NT2/D1 (cell line): ENCODE measurements around the gene NFIA.

ENCODE experiments used
- DNase-seq: peaks from one replicate; pipeline ENCODE4 v3.0.0-alpha.2; 2011; ENCODE audit warnings: low read depth, low spot score
- H3K27me3 ChIP-seq: 2 replicates; pipeline ENCODE4 v1.6.0; 2011; ENCODE audit warnings: mild to moderate bottlenecking; ENCODE audit not compliant: insufficient read length, insufficient read depth
- H3K36me3 ChIP-seq: 2 replicates; pipeline ENCODE4 v1.6.1; 2011; ENCODE audit warnings: mild to moderate bottlenecking, low read length, mixed read lengths; ENCODE audit not compliant: insufficient read depth, insufficient read length
- H3K4me1 ChIP-seq: 2 replicates; pipeline ENCODE4 v1.5.1; 2011; ENCODE audit not compliant: insufficient read depth, insufficient read length
- H3K4me3 ChIP-seq: 2 replicates; pipeline ENCODE4 v1.5.1; 2011; ENCODE audit warnings: low read depth; ENCODE audit not compliant: insufficient read length
- H3K9ac ChIP-seq: 2 replicates; pipeline ENCODE4 v1.6.0; 2011; ENCODE audit warnings: low read depth; ENCODE audit not compliant: insufficient read length
- H3K9me3 ChIP-seq: 2 replicates; pipeline ENCODE4 v1.5.1; 2011; ENCODE audit warnings: mild to moderate bottlenecking, low read length; ENCODE audit not compliant: insufficient read depth
- SUZ12 ChIP-seq: IDR thresholded peaks from 2 replicates; pipeline ENCODE4 v1.6.1; 2011; ENCODE audit not compliant: insufficient read length, insufficient read depth; ENCODE audit errors: extremely low read depth
- YY1 ChIP-seq: IDR thresholded peaks from 2 replicates; pipeline ENCODE4 v1.6.1; 2011; ENCODE audit not compliant: insufficient read length, insufficient read depth
- ZNF274 ChIP-seq: IDR thresholded peaks from 2 replicates; pipeline ENCODE4 v1.6.1; 2011; ENCODE audit warnings: mild to moderate bottlenecking, low read depth, low read length

Gene NFIA

GRCh38 chr1:61279570-61279969 lies 197.2 kb downstream of the NFIA start:
- no peak overlapping the region for H3K9ac ChIP-seq
- no peaks in the 10 kb centered on the region for H3K36me3 ChIP-seq
- H3K9me3 ChIP-seq, result no peaks in the 10 kb centered on the region
- DNase-seq, result no peak
- no peaks in the 10 kb centered on the region for H3K27me3 ChIP-seq
- TF ChIP-seq ZNF274 (no peak), YY1 (no peak), SUZ12 (no peak)
- no peaks in the 10 kb centered on the region for H3K4me1 ChIP-seq
- no peak overlapping the region for H3K4me3 ChIP-seq

DNA sequence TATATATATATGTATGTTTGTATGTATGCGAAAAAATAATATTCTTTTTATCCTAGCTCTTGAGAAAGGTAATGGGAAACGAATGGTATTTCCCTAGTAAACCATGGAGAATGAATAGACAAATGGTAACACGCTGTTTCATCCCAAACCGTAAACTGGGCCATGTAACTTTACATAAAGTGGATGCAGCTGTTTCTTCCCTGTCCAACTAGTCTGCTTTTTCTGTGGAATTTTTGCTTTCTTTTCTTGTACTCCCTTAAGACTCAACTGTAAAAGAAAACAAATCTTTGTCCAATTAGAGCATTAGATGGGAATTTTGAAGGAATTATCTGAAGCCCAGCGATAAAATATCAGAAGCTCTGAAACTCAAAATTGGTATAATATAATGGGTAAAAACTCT lies 198.1 kb downstream of the NFIA start:
- H3K4me1 ChIP-seq, result no peaks in the 10 kb centered on the region
- DNase-seq, result no peak
- no peaks in the 10 kb centered on the region for H3K9me3 ChIP-seq
- H3K36me3 ChIP-seq, result no peaks in the 10 kb centered on the region
- H3K27me3 ChIP-seq, result no peaks in the 10 kb centered on the region
- no peak overlapping the region for H3K9ac ChIP-seq
- TF ChIP-seq SUZ12 (no peak), ZNF274 (no peak), YY1 (no peak)
- no peak overlapping the region for H3K4me3 ChIP-seq

DNA sequence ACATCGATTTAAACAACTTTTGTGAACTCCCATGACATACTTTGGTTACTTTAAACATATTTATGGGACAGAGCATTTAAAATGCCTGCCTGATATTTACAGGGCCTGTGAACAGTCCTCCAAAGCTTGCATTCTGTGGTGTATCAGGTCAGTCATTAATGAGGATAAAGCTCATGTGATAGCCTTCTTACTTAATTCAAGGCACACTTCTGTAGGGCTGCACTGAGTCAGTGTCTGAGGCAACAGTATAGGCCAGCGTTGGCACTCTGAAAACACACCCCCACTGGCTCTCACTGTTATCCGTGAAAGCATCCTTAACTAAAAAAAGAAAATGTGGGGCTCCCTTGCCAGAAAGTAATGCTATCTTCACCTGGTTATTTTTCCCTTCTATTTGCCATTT lies 200.0 kb downstream of the NFIA start:
- no peaks in the 10 kb centered on the region for H3K27me3 ChIP-seq
- TF ChIP-seq YY1, result no peak
- TF ChIP-seq ZNF274, result no peak
- TF ChIP-seq SUZ12, result no peak
- H3K9me3 ChIP-seq, result no peaks in the 10 kb centered on the region
- no peaks in the 10 kb centered on the region for H3K4me1 ChIP-seq
- DNase-seq, result no peak
- no peak overlapping the region for H3K9ac ChIP-seq
- no peak overlapping the region for H3K4me3 ChIP-seq
- H3K36me3 ChIP-seq, result no peaks in the 10 kb centered on the region

DNA sequence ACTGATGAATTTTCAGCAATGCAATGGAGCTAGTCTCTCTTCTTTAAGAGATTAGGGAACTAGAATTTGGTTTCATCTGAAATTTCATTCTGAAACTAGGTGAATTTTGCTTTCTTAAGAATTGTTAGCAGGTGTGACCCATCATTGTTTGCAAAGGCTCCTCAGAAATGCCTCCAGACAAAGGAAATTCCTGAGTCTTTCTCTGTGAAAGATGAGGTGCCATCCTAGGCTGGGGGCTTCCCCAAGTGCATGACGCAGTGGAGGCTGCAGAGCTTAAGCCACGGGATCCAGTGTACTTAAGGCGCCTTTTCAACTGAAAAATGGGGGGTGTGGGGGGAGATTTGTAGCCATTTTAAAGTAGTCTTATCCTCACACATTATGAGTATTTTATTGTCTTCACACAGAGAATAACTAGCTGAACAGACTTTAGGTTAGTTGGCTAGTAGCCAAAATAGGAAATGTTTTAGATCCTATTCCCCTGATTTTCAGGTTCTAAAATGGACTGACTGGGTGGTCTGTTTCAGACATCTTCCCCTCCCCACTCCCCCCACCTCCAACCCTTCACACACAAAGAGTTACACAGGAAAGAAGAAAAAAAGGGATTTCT lies 202.0 kb downstream of the NFIA start:
- H3K9me3 ChIP-seq, result no peaks in the 10 kb centered on the region
- TF ChIP-seq SUZ12 (no peak), YY1 (no peak), ZNF274 (no peak)

DNA sequence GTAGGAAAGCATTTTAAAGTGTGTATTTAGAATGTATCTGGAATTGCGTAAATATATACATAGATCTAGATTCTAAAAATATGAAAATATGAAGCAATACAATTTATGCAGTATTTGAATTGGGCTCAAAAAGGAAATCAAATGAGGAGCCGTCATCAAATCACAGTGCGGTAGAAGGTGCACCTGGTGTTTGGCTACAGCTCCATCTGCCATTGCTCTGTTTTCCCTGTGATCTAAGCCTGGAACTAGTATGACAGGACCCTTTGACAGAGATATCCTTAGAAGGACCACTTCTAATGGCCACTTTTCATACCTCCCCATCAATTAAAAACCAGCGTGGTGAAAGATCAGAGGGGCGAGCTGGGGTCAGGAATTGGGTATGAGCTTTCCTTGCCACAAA lies 202.6 kb downstream of the NFIA start:
- DNase-seq, result no peak
- no peaks in the 10 kb centered on the region for H3K27me3 ChIP-seq
- no peaks in the 10 kb centered on the region for H3K9me3 ChIP-seq
- TF ChIP-seq YY1 (no peak), SUZ12 (no peak), ZNF274 (no peak)
- no peaks in the 10 kb centered on the region for H3K4me1 ChIP-seq
- H3K4me3 ChIP-seq, result no peak overlapping the region
- no peaks in the 10 kb centered on the region for H3K36me3 ChIP-seq
- H3K9ac ChIP-seq, result no peak overlapping the region

More for the DNA sequence above, 202.0 kb downstream of the NFIA start:
- Histone ChIP-seq H3K4me1 (no peaks in the 10 kb centered on the region), H3K4me3 (no peak overlapping the region), H3K9ac (no peak overlapping the region), H3K27me3 (no peaks in the 10 kb centered on the region), H3K36me3 (no peaks in the 10 kb centered on the region)
- DNase-seq, result peak; percentile 44

GRCh38 chr1:61285371-61285885 lies 203.1 kb downstream of the NFIA start:
- no peaks in the 10 kb centered on the region for H3K4me1 ChIP-seq
- no peak for TF ChIP-seq ZNF274
- no peak for TF ChIP-seq SUZ12
- no peak for TF ChIP-seq YY1
- DNase-seq, result no peak
- H3K36me3 ChIP-seq, result no peaks in the 10 kb centered on the region
- no peak overlapping the region for H3K9ac ChIP-seq
- H3K4me3 ChIP-seq, result no peak overlapping the region
- no peaks in the 10 kb centered on the region for H3K27me3 ChIP-seq
- no peaks in the 10 kb centered on the region for H3K9me3 ChIP-seq

- TF ChIP-seq ZNF274, result no peak
- no peak for TF ChIP-seq SUZ12
- TF ChIP-seq YY1, result no peak
- no peak for DNase-seq
- no peaks in the 10 kb centered on the region for H3K27me3 ChIP-seq
- H3K9ac ChIP-seq, result no peak overlapping the region
- H3K9me3 ChIP-seq, result no peaks in the 10 kb centered on the region
- no peak overlapping the region for H3K4me3 ChIP-seq
- H3K4me1 ChIP-seq, result no peaks in the 10 kb centered on the region
- H3K36me3 ChIP-seq, result no peaks in the 10 kb centered on the region
These were observed 204.7 kb downstream of the NFIA start for GRCh38 chr1:61287014-61287413.

- H3K9me3 ChIP-seq, result no peaks in the 10 kb centered on the region
- no peaks in the 10 kb centered on the region for H3K27me3 ChIP-seq
- H3K4me3 ChIP-seq, result no peak overlapping the region
- TF ChIP-seq YY1, result no peak
- no peaks in the 10 kb centered on the region for H3K36me3 ChIP-seq
- DNase-seq, result no peak
- H3K9ac ChIP-seq, result no peak overlapping the region
- H3K4me1 ChIP-seq, result no peaks in the 10 kb centered on the region
These were observed 205.4 kb downstream of the NFIA start for GRCh38 chr1:61287734-61288133.
